PC-9 (cell line): ENCODE measurements around the gene RAG1.

Experiments
- EZH2 ChIP-seq: fragments of 200-600 bp; sonication (generic); IDR thresholded peaks from 2 replicates; pipeline ENCODE4 v1.8.0; 2017; ENCODE audit warnings: antibody characterized with exemption, low read depth
- TF ChIP-seq, protein P1 (sequence below): fragments of 200-600 bp; sonication (generic); conservative IDR thresholded peaks from 2 replicates; pipeline ENCODE4 v1.6.1; 2017; ENCODE audit warnings: mixed run types, antibody characterized with exemption, mild to moderate bottlenecking, moderate library complexity

- TF ChIP-seq, protein P1, sequence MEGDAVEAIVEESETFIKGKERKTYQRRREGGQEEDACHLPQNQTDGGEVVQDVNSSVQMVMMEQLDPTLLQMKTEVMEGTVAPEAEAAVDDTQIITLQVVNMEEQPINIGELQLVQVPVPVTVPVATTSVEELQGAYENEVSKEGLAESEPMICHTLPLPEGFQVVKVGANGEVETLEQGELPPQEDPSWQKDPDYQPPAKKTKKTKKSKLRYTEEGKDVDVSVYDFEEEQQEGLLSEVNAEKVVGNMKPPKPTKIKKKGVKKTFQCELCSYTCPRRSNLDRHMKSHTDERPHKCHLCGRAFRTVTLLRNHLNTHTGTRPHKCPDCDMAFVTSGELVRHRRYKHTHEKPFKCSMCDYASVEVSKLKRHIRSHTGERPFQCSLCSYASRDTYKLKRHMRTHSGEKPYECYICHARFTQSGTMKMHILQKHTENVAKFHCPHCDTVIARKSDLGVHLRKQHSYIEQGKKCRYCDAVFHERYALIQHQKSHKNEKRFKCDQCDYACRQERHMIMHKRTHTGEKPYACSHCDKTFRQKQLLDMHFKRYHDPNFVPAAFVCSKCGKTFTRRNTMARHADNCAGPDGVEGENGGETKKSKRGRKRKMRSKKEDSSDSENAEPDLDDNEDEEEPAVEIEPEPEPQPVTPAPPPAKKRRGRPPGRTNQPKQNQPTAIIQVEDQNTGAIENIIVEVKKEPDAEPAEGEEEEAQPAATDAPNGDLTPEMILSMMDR, result no peak
- TF ChIP-seq EZH2, result no peak
Observed at GRCh38 chr11:36550385-36551115, 17.3 kb upstream of the RAG1 start.
